DMS 273 treated with DMSO at 0.1 percent for 48 hours (cell line): ENCODE measurements around the gene CALM3.
A peak's percentile ranks its signal among the peaks of the same experiment; 100 is the strongest.
"Not testable (repeated sequence)": the region's sequence is repeated elsewhere in the genome, so short reads cannot be mapped to it uniquely, and the experiment has no call there.

Source experiments
- DNase-seq: peaks from one replicate; lab custom pipeline; 2025; lab: John Stamatoyannopoulos, UW

CALM3 gene

GRCh38 chr19:46616631-46617322, 15.6 kb downstream of the CALM3 start:
- peak; percentile 74 for DNase-seq

GRCh38 chr19:46617601-46618000, 16.5 kb downstream of the CALM3 start:
- no peak for DNase-seq

GRCh38 chr19:46618670-46619231, 17.6 kb downstream of the CALM3 start:
- peak; percentile 29 for DNase-seq

DNA sequence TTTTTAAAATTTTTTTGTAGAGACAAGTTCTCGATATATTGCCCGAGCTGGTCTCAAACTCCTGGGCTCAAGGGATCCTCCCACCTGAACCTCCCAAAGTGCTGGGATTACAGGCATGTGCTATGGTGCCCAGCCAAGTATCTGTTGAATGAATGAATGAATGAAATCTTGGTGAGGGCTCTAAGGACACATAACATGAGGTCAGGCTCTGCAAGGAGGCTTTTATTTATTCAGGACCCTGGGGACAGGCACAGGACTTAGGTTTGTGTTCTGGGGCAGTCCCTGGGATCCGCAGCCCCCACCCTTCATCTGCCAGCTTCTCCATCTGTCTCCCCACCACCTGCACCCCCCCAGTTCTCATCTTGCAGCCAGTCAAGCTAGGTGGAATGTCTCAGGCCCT, 19.1 kb downstream of the CALM3 start:
- DNase-seq: no peak

- DNase-seq: no peak
These were observed 19.6 kb downstream of the CALM3 start for GRCh38 chr19:46620716-46621115.

- DNase-seq: no peak
These were observed 20.3 kb downstream of the CALM3 start for GRCh38 chr19:46621191-46622117.

DNA sequence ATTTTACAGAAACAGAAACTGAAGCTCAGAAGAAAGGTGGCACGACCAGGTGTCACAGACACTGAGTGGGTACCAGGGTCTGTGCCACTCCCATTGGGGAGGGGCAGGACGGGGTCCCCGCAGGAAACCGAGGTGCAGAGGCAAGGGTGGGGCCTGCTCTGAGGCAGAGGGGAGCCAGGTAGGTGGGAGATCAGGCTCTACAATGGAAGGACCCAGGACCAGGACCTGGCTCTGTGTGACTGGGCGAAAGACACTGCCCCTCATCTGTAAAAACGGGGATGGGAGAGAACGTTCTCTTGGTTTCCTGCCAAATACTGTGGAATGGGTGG, 21.0 kb downstream of the CALM3 start:
- DNase-seq: no peak

GRCh38 chr19:46623915-46624502, 22.9 kb downstream of the CALM3 start:
- no peak for DNase-seq

DNA sequence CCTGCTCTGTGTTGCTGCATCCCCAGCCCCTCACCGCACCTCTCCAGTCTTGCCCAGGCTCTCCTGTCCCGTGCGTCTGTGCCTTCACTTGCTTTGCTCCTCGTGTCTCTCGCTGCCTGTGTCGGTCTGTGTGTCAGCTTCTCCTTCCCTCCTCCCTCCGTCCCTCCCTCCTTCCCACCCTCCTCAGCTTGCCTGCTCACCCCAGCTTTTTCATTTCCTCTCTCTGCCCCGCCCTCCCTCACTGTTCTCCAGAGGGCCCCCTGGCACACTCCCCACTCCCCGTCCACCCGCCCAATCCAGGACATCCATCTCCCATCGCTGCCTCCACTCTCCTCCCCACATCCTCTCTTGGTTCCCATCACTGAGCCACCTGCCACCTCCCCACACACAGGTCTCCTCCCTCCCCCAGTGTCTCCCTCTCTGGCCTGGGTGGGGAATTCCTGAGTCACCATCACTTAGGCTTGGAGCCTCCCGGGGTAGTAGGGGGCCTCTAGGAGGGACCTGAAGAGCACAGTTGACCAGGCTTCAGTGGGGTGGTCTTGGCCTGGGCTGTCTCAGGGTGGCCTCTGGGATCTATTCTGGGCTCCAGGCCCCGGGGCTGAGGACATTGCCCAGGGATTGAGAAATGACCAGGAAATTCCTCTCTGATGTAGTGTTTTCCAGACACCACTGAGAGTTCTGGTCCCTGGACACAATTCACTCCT, 24.0 kb downstream of the CALM3 start, which contains the start of gene PTGIR:
Gene PTGIR (minus strand): TSS at position 132 of the 704 bp plus-strand sequence. CDS start 864 bp downstream, outside the sequence.
- DNase-seq: no peak

GRCh38 chr19:46625731-46626130, 24.6 kb downstream of the CALM3 start:
- no peak for DNase-seq

DNA sequence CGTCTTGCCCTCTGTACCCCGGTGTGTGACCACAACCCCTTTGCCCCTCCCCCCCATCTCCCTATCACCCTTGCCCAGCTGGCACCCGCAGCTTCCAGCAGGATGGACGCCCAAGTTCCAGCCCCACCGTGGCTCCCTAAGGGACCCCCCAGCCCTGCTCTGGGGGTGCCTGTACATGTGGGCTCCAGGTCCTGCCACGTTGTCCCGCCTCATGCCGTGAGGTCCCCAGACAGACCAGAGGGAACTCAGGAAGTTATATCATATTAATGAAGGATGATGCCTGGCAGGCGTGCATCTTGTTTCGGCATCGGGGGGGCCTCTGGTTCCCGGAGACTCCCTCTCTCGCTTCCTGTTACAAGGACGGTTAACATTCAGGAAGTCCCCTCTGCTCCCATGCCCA, 25.3 kb downstream of the CALM3 start:
- no peak for DNase-seq

- not testable (repeated sequence) for DNase-seq
These were observed 27.8 kb downstream of the CALM3 start for GRCh38 chr19:46628970-46629369.

- DNase-seq: peak; percentile 19
These were observed 28.5 kb downstream of the CALM3 start for GRCh38 chr19:46629546-46630025.

DNA sequence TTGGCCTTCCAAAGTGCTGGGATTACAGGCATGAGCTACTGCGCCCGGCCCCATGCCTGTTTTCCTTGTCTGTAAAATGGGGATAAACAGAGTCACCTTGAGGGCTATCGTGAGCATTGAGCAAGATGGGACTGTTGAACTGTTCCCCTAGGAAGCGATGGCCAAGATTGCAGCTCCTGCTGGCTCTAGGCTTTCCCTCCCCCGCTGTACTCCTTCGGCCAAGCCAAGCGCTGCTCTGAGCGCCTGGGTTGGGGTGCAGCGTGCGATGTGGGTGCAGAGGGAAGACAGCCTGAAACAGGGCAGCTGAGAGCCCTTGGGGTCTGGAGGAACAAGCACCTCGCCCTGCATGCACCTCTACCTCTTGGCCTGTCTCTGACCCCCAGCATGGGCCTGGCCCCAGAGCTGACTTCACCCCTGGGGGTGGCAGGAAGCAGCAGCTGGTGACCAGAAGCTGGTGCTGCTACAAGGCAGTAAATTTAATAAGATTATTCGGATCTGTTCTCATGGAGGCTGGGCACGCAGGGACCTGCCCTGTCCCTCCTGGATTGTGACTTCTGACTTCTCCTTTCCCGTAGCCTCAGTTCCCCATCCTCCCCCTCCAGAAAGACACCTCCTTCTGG, 29.6 kb downstream of the CALM3 start:
- DNase-seq: no peak

- no peak for DNase-seq
These were observed 30.4 kb downstream of the CALM3 start for GRCh38 chr19:46631481-46631880.

GRCh38 chr19:46633130-46633529, 32.0 kb downstream of the CALM3 start:
- DNase-seq: no peak

- peak; percentile 14 for DNase-seq
These were observed 33.0 kb downstream of the CALM3 start for GRCh38 chr19:46634045-46634655.

GRCh38 chr19:46634656-46635218, 33.6 kb downstream of the CALM3 start:
- no peak for DNase-seq

GRCh38 chr19:46635920-46636761, 35.0 kb downstream of the CALM3 start, which contains the start of gene GNG8:
Gene GNG8 (minus strand): TSS chr19:46636202. CDS start chr19:46634682, 1,520 bp downstream.
- DNase-seq: no peak
